Transverse colon (tissue), 3 donors: ENCODE results near the gene CACNA2D2.

Experiments used
- EP300 ChIP-seq: sonication (generic); formaldehyde crosslinking; IDR thresholded peaks from one replicate; pipeline ENCODE4 v1.6.1; 2017; ENCODE audit warnings: antibody characterized with exemption, low read depth
- POLR2A ChIP-seq: fragments of 450-650 bp; IDR thresholded peaks from one replicate; pipeline ENCODE4 v1.6.1; 2016; ENCODE audit warnings: antibody characterized with exemption, mild to moderate bottlenecking, moderate library complexity
- TF ChIP-seq, protein P1 (sequence below), 5 experiments: fragments of 200-600 bp in 3 of 5; fragments of 450-650 bp in 2 of 5; sonication (generic) in 3 of 5; IDR thresholded peaks; 1 replicate in 2 of 5; 2 replicates in 3 of 5; pipeline ENCODE4 v1.5.1; 2016 to 2017; ENCODE audit warnings: antibody characterized with exemption in 5 of 5, inconsistent platforms in 3 of 5, mild to moderate bottlenecking in 2 of 5, moderate library complexity in 1 of 5

DNA sequence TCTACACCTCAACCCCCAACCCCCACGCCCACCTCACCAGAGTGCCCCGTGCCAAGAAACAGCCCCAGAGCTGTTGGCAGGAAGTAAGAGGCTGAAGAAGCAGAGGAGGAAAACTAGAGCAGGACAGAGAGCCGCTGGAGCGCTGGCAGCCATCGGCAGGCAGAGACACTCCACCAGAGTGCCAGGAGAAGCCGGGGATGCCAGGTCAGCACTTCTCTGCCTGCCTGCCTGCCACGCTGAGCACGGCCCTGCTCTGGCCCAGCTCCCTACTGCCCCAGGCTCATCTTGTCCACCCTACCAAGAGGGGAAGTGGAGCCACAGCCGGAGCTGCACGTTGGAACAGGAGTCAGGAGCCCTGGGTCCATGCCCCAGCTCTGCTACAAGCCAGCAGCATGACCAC is 29.7 kb downstream of the CACNA2D2 start:
- TF ChIP-seq, protein P1, sequence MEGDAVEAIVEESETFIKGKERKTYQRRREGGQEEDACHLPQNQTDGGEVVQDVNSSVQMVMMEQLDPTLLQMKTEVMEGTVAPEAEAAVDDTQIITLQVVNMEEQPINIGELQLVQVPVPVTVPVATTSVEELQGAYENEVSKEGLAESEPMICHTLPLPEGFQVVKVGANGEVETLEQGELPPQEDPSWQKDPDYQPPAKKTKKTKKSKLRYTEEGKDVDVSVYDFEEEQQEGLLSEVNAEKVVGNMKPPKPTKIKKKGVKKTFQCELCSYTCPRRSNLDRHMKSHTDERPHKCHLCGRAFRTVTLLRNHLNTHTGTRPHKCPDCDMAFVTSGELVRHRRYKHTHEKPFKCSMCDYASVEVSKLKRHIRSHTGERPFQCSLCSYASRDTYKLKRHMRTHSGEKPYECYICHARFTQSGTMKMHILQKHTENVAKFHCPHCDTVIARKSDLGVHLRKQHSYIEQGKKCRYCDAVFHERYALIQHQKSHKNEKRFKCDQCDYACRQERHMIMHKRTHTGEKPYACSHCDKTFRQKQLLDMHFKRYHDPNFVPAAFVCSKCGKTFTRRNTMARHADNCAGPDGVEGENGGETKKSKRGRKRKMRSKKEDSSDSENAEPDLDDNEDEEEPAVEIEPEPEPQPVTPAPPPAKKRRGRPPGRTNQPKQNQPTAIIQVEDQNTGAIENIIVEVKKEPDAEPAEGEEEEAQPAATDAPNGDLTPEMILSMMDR (IDR thresholded peaks at IDR 0.05), result no peak
- no peak for TF ChIP-seq EP300
- TF ChIP-seq POLR2A, result no peak
